ENCODE data around the gene PCA3. TPM values are rescaled to one million over a fixed set of nuclear protein-coding genes. Genes with fewer than 3 reads are reported as not detected.

PCA3 gene
- total and polyA plus RNA-seq, 7 donors = under 0.01 to 0.79 (median 0.44) TPM; not detected in 3

GRCh38 chr9:76812591-76812990 is 48.4 kb downstream of the PCA3 start:
- Histone ChIP-seq H3K9me3 (no peaks in the 10 kb centered on the region), H3K4me1 (peaks cover 0 to 55% (median 35%) of the 10 kb centered on the region in 4 donors), H3K4me3 (no peak overlapping the region), H3K27me3 (no peaks in the 10 kb centered on the region), H3K36me3 (peaks cover 0 to 10% (median 6%) of the 10 kb centered on the region in 4 donors), H3K27ac (peak overlapping the region in 2 of 4 donors; percentile 55 to 94)
- 88% methylated on average over 6 of the region's 6 CpGs for WGBS, 2 donors
- no peak for TF ChIP-seq POLR2A (IDR thresholded peaks at IDR 0.05)
- no peak for TF ChIP-seq EP300 (IDR thresholded peaks at IDR 0.05)
- TF ChIP-seq CTCF (IDR thresholded peaks at IDR 0.05) = no peak
- no peak for TF ChIP-seq POLR2AphosphoS5 (IDR thresholded peaks at IDR 0.05)
- intact Hi-C loops (cut with DNase I) = no loop called here
- DNase-seq = no peak

GRCh38 chr9:76817489-76817888 is 53.3 kb downstream of the PCA3 start:
- no peaks in the 10 kb centered on the region for H3K27me3 ChIP-seq
- TF ChIP-seq CTCF (IDR thresholded peaks at IDR 0.05) (no peak), POLR2A (IDR thresholded peaks at IDR 0.05) (no peak), POLR2AphosphoS5 (IDR thresholded peaks at IDR 0.05) (peak in 1 of 4 donors; percentile 33), EP300 (IDR thresholded peaks at IDR 0.05) (no peak)
- H3K4me3 ChIP-seq = no peak overlapping the region
- peak overlapping the region; percentile 81 to 94 (median 87) for H3K27ac ChIP-seq
- intact Hi-C loops (cut with DNase I) = loop anchor here (5.0 kb wide), 1 partner anchor 50 kb away; no protein-coding TSS in a partner anchor
- DNase-seq = no peak
- peaks cover 0 to 10% (median 1%) of the 10 kb centered on the region in 4 donors for H3K36me3 ChIP-seq
- 85 to 88% methylated on average over 1 of the region's 1 CpG for WGBS, 2 donors
- peaks cover 0 to 76% (median 53%) of the 10 kb centered on the region in 4 donors for H3K4me1 ChIP-seq
- no peaks in the 10 kb centered on the region for H3K9me3 ChIP-seq

- intact Hi-C loops (cut with DNase I) = loop anchor here (5.0 kb wide), 1 partner anchor 49 kb away; no protein-coding TSS in a partner anchor
- H3K4me1 ChIP-seq = peaks cover 0 to 71% (median 51%) of the 10 kb centered on the region in 4 donors
- DNase-seq = peak; percentile 95
- WGBS, 2 donors = 59 to 68% methylated on average over 4 of the region's 4 CpGs
- H3K27me3 ChIP-seq = no peaks in the 10 kb centered on the region
- no peaks in the 10 kb centered on the region for H3K9me3 ChIP-seq
- H3K27ac ChIP-seq = peak overlapping the region; percentile 81 to 94 (median 87)
- no peak for TF ChIP-seq POLR2A (IDR thresholded peaks at IDR 0.05)
- peak in 3 of 4 donors; percentile 14 to 96 (median 58) for TF ChIP-seq EP300 (IDR thresholded peaks at IDR 0.05)
- no peak for TF ChIP-seq CTCF (IDR thresholded peaks at IDR 0.05)
- peak; percentile 74 to 93 (median 76) for TF ChIP-seq POLR2AphosphoS5 (IDR thresholded peaks at IDR 0.05)
- H3K36me3 ChIP-seq = peaks cover 0 to 14% (median 3%) of the 10 kb centered on the region in 4 donors
- H3K4me3 ChIP-seq = no peak overlapping the region
These were observed 54.0 kb downstream of the PCA3 start for GRCh38 chr9:76818271-76818670.

- Histone ChIP-seq H3K27me3 (no peaks in the 10 kb centered on the region), H3K9me3 (no peaks in the 10 kb centered on the region), H3K27ac (peak overlapping the region; percentile 81 to 94 (median 87)), H3K36me3 (peaks cover 0 to 26% (median 7%) of the 10 kb centered on the region in 4 donors), H3K4me1 (peaks cover 0 to 67% (median 43%) of the 10 kb centered on the region in 4 donors), H3K4me3 (no peak overlapping the region)
- WGBS, 2 donors = 83 to 92% methylated on average over 6 of the region's 6 CpGs
- TF ChIP-seq POLR2A (IDR thresholded peaks at IDR 0.05) (no peak), EP300 (IDR thresholded peaks at IDR 0.05) (no peak), POLR2AphosphoS5 (IDR thresholded peaks at IDR 0.05) (no peak), CTCF (IDR thresholded peaks at IDR 0.05) (no peak)
- intact Hi-C loops (cut with DNase I) = no loop called here
- DNase-seq = no peak
These were observed 56.2 kb downstream of the PCA3 start for GRCh38 chr9:76820431-76820830.

Measured in sigmoid colon (tissue), 7 donors.